Measurements from ENCODE around the gene CENPU.

DNA sequence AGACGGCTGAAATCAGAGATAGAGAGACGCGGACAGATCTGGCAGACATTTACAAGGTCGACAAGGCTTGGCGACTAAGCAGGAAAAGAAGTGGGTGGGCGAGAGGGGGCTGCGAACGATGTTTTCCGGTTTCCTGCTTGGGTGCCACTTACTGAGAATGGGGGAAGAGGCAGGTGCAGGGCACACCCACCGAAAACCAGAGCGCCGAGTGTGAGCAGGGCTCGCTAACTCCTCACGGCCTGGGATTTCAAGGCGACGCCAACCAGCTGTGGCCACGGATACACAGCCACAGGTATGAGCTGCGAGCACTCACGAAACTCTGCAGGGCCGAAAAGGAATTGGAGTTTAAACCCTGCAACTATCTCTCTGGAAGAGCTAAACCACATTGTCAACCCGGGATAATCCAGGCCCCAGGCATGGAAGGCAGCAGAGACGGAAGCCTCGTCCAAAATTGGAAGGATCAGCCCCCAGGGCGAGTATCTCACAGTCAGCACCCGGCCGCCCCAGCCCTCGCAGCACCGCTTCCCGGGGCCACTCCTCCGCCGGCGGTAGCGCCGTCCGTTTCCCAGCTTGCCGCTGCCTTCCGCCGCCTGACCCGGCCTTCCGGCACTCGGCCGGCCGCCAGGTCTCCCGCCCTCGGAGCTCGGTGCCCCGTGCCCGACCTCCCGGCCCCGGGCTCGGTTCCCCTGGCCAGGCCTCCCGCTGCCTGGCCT, 85.4 kb downstream of the CENPU start:
- TF ChIP-seq, protein P1, sequence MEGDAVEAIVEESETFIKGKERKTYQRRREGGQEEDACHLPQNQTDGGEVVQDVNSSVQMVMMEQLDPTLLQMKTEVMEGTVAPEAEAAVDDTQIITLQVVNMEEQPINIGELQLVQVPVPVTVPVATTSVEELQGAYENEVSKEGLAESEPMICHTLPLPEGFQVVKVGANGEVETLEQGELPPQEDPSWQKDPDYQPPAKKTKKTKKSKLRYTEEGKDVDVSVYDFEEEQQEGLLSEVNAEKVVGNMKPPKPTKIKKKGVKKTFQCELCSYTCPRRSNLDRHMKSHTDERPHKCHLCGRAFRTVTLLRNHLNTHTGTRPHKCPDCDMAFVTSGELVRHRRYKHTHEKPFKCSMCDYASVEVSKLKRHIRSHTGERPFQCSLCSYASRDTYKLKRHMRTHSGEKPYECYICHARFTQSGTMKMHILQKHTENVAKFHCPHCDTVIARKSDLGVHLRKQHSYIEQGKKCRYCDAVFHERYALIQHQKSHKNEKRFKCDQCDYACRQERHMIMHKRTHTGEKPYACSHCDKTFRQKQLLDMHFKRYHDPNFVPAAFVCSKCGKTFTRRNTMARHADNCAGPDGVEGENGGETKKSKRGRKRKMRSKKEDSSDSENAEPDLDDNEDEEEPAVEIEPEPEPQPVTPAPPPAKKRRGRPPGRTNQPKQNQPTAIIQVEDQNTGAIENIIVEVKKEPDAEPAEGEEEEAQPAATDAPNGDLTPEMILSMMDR (IDR thresholded peaks at IDR 0.05; ENCODE audit: poor library complexity, severe bottlenecking): peak; percentile 20
- TF ChIP-seq EP300 (conservative IDR thresholded peaks at IDR 0.05; ENCODE audit: poor library complexity, severe bottlenecking) (no peak), SMC3 (conservative IDR thresholded peaks at IDR 0.05; ENCODE audit: poor library complexity) (peak; percentile 11), POLR2AphosphoS5 (IDR thresholded peaks at IDR 0.05) (no peak), EZH2 (IDR thresholded peaks at IDR 0.05; ENCODE audit: borderline replicate concordance, insufficient read depth, low read length, poor library complexity, severe bottlenecking) (no peak), TAF1 (IDR thresholded peaks at IDR 0.05; ENCODE audit: low read depth) (no peak), MXI1 (conservative IDR thresholded peaks at IDR 0.05; ENCODE audit: poor library complexity, severe bottlenecking) (no peak), RAD21 (conservative IDR thresholded peaks at IDR 0.05) (no peak)
- TF ChIP-seq, protein P2, sequence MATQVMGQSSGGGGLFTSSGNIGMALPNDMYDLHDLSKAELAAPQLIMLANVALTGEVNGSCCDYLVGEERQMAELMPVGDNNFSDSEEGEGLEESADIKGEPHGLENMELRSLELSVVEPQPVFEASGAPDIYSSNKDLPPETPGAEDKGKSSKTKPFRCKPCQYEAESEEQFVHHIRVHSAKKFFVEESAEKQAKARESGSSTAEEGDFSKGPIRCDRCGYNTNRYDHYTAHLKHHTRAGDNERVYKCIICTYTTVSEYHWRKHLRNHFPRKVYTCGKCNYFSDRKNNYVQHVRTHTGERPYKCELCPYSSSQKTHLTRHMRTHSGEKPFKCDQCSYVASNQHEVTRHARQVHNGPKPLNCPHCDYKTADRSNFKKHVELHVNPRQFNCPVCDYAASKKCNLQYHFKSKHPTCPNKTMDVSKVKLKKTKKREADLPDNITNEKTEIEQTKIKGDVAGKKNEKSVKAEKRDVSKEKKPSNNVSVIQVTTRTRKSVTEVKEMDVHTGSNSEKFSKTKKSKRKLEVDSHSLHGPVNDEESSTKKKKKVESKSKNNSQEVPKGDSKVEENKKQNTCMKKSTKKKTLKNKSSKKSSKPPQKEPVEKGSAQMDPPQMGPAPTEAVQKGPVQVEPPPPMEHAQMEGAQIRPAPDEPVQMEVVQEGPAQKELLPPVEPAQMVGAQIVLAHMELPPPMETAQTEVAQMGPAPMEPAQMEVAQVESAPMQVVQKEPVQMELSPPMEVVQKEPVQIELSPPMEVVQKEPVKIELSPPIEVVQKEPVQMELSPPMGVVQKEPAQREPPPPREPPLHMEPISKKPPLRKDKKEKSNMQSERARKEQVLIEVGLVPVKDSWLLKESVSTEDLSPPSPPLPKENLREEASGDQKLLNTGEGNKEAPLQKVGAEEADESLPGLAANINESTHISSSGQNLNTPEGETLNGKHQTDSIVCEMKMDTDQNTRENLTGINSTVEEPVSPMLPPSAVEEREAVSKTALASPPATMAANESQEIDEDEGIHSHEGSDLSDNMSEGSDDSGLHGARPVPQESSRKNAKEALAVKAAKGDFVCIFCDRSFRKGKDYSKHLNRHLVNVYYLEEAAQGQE (IDR thresholded peaks at IDR 0.05; ENCODE audit: borderline replicate concordance): no peak
